CD4-positive, alpha-beta T cell treated with Interleukin-1 beta for 1 hour (primary cell): ENCODE measurements around the gene SPRR5.

Experiments used
- DNase-seq, 2 donors: peaks; one replicate each; pipeline ENCODE4 v3.0.0-alpha.2; 2020 to 2022

The SPRR5 gene

DNA sequence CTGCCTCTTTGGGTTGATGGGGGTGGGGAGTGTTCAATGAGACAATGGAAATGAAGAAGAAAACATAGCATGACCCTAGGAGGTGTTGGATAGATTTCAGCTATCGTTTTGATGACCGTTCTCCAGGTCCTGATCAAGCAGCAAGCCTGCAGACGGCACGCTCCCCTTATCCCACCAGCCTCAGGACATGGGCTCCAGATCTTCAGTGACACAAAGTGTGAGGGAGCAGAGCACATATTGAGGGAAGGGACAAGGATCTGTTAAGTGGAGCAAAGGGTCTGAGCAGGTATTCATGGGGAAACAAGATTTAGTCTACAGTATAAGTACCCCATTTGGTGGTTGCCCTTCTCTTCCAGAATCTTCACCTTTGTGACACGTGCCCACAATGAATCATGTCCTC, 4.7 kb downstream of the SPRR5 start:
- DNase-seq: no peak

DNA sequence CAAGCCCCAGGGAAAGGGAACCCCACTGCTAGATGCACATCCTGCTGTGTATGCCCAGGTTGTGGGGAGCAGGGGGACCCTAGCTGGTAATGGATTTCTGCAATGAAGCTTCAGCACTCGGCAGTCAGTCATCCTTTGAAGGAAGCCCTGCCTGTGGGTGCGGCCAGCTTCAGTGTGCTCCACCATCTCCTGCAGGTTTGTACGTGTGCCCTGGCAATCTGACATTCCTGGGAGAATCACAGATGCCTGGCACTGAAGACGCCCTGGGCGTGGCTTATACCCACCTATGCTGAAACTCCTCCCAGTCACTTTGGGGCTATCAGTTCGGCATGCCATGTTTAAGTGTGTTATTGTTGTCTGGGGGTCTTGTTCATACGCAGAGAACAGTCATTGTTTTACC, 6.8 kb downstream of the SPRR5 start:
- no peak for DNase-seq

DNA sequence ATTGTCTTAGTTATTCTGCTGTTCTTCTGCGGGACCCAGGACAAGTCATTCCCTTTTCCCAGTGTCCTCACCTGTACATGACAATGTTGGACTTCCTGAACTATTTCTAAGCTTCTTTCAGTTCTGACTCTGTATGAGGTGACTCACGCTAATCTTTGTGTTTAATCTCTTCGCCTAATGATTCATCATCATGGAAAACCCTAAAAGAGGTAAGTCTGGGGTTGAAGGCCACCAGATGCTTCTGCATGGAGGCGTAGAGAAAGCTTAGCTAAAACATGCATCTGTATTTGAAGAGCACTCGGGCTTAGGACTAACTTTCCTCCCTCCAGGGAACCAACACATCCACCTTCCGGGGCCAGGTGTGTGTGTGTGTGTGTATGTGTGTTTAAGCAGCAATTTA, 7.4 kb downstream of the SPRR5 start:
- DNase-seq: no peak

DNA sequence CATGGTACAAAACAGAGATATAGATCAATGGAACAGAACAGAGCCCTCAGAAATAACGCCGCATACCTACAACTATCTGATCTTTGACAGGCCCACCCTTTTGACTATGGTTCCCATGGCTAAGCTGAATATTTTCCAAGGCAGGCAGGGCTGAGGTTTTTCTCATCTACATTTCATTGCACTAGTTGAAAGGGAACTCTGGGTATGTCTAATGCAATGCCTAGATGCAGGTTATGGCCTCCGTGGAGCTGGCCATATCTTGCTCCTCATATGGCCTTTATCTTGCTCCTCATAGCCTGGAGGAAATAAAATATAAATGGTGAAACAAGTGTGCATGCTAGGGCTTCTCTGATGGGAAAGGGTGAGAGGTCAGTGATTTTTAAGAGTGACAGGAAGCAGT, 10.6 kb downstream of the SPRR5 start:
- DNase-seq: no peak

DNA sequence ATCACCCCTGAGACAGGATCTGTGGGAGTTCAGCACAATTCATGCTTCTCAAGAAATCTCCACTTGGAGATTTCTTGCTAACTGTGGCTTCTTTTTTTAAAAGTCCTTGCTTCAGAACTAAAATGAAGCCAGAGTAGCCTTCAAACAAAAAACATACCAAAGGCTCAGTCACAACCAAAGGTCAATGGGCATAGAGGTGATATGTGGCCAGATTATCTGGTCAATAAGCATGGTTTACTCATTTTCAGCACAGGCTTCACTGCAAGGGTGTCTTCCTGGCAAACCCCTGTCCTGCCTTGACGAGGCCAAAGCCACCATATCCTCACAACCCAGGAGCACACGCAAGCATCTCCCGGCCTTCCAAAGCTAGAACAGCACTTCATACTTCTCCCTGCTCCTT, 12.3 kb downstream of the SPRR5 start:
- no peak for DNase-seq

DNA sequence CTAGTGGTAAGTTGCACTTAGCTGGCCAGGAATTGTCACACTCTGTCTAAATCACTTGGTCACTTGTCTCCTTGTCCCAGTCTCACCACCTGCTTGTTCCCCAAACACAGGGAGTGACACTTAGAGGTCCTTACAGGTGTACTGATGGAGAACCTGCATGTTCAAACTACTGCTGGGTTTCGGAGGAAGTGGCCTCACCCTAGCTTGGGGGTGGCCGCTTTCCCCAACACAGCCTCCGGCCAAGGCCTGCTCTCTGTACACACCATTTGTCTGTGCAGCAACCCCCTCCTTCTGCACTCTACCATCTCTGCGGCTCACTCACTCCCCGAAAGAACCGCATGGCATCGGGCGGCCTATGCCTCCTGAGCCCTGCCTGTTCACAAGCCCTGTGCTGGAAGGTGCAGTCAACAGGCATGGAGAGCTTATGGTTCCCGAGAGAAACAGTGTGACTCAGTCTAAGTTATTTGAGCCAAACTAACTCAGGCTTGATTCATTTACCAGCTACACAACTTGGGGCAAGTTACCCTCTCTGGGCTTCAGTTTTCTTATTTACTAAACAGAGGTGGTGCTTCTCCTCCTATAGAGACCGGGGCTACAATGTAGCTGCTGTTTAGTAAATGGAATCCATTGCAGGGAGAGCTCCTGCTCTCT, 12.9 kb downstream of the SPRR5 start:
- no peak for DNase-seq

DNA sequence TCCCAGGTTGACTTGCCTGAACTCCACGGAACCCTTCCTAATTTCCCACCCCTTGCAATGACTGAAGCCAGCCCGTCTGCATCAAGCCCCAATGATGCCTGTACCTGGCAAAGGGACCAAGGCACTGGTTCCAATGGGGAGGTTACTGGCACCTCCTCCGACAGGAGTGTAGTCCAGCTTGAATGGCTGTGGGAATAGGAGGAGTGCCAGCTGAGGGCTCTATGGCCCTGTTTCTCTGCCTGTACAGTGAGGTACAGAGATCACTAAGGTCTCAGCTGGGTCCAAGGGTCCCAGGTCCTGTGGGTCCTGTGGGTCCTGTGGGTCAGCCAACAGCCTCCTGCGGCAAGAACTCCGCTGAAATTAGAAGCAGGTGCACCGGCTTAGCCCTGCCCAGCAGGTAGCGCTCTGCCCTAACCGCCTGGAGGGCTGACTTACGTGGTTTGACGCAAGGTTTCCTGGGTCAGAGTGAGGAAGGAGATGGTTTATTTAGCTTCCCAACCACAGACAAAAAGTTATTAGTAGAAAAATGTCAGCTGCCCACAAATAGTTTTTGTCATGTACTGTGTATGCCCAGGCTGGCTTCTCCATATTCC, 13.5 kb downstream of the SPRR5 start:
- no peak for DNase-seq

DNA sequence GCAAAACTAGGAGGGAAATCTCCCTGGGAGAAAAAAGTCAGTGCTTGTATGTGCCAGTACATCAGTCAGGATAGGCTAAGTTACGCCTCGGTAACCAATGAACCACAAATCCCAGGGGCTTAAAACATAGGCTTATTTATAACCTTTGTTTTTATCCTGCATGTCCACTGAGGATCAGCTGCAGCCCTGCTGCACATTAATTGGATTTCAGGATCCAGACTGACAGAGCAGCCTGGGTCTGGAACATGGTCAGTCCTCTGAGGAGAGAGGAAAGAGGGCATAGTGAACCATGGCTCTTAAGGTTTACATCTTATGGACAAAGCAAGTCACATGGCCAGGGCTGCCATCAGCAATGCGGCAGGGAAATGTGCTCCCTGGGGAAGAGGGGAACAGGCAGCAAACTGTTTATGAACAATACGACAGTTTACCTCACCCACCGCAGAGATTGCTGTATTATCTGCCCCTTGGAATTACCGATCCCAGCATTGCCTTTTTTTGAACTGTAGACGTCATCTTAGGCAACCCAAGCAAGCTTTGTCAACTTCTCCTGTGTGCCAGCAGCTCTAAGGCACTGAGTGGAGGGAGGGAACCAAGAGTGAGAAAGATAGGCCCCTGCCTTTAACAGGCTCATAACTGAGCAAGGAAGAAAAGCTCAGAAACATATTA, 14.4 kb downstream of the SPRR5 start:
- no peak for DNase-seq

DNA sequence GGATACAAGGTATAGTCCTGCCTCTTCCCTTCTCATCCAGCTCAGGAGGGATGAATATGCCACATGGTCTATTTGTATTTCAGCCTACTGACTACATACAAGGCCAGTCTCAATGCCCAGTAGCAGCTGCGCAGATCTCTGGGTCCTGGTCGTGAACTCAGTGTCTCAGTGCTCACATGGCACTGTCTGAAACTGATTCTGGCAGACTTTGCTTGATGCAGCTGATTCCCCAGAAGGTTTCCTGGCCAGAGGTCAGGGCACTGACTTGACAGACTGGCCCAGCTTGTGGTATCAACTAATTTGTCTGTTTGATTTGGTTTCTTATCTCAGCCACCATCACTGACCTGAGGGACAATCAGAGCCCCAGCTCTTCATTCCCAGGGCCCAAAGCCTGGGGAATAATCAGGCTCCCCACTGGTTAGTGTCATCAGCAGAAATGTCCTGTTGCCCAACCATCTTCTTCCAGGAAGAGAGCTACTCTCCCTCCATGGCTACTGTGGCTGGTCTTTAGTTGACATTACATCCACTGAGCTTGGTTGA, 15.9 kb downstream of the SPRR5 start:
- DNase-seq: no peak

DNA sequence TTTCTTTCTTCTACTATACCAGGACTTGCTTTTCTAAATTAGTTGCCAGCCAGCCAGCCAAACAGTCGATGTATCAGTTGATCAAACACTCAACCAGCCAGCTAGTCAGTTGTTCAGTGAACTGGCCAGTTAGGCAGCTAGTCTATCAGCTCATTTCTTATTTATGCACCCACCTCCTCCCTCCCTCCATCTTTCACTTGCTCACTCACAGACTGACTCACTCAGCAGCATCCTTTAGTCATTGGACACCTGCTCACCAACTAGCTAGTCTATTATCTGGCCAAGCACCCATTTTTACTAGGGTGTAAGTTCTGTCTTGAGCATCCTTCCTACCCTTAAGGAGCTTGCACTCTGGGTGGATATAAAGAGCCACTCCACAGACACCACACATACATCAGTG, 17.5 kb downstream of the SPRR5 start:
- DNase-seq: no peak

DNA sequence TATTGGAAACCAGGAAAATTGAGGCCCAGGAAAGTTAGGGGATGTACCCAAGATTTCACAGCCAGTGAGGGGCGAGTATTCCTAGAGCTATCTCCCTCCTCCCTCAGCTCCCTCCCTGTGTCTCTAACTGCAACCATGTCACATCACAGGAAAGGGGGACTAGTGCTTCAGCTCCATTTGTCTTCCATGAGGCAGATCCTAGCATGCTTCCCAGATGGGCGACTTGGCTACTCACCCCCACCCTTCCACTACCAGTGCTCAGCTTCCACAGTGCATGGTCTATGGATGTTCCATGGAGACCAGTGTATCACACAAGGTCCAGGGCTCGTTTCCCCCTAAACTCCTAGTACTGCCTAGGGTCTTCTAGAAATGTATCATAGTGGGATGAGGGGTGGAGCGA, 18.8 kb downstream of the SPRR5 start:
- no peak for DNase-seq

DNA sequence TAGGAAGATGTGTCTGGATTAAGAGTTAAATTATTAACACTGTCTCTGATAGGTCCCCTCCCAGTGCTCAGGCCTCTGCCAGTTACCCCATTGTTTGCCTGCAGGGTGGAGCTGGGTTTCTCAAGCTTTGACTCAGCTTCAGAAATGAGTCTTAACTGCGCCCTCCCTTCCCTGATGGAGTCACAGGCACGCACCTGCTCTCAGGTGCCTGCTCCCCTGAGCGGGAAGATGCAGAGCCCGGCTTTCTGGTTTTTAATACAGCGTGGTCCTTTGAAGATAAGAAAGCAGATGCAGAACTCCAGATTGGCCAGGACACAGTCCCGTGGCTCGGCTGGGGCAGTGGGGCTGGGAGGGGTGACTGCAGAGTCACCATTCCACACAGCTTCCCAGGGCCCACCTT, 20.2 kb downstream of the SPRR5 start:
- DNase-seq: no peak

DNA sequence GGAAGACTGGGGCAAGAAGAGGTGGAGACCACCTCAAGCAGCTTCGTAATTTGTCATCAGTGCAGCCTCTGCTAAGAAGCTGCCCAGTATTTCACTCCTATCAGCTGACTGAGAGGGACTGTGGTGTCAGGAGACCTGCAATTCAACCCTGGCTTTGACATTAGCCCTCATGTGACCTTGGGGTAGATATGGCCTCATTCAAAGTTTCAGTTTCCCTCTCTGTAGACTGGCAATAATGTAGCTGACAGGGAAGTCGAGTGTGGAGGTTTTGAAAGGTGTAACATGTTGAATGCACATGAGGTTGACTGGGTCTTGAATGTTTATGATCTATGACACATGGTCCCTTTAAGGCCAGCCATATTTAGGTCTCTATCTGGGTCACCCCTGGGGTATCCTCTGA, 21.2 kb downstream of the SPRR5 start:
- DNase-seq: no peak

DNA sequence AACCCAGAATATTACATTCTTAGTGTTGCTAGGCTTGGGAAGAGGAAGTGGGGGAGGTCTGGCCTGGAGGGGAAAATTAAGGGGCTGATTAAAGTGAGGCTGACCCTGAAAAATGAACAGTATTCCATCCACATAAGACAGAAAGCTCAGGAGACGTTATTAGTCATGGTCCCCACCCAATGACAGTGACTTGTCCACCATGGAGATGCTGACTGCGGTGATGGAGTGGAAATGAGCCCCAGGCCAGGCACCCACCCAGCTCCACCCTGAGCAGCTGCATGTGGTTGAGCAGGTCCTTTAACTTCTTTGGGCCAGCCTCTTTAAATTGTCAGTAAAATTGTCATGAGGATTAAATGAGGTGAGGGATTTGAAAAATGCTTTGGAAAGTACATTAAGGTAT, 22.0 kb downstream of the SPRR5 start:
- DNase-seq: no peak

DNA sequence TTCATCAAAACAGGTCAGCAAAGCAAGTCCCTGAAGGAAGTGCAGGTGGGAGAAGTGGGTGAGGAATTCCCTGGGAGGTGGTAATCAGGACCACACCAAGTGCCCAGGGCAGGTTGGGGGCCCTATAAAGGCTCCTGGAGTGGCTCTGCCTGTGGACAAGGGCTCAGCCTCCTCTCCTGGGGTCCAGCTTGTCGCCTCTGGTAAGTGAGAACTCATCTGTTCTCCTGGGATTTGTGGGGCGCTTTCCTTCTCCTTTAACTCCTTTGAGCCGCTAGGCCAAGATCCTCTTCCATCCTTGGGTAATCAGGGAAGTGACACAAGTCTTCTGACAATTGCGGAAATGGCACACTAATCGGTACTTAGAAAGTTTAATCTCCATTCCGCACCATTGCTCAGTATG, 23.5 kb downstream of the SPRR5 start, which contains the start of gene SPRR4:
Gene SPRR4, plus strand, starts transcription at position 154 of the 400 bp plus-strand sequence. CDS start 1,243 bp downstream, outside the sequence.
- DNase-seq: no peak

DNA sequence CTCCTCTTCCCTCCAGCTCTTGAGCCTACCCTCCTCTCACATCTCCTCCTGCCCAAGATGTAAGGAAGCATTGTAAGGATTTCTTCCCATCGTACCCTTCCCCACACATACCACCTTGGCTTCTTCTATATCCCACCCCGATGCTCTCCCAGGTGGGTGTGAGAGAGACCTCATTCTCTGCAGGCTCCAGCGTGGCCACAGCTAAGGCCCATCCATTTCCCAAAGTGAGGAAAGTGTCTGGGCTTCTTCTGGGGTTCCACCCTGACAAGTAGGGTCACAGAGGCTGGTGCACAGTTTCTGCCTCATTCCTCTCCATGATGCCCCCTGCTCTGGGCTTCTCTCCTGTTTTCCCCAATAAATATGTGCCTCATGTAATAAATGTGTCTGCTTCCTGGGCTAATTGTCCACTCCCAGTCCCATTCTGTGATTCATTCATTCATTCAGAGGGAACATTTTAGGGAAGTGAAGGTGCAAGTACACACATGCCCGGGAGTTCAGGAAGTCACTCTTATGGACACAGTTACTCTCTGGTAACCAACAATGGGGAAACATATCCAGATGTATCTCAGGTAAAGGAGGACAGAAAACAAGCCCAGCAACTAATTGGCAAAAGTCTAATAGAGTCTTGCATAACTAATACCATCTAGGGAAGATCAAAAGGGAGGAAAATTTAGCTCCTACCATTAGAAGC, 25.3 kb downstream of the SPRR5 start:
- no peak for DNase-seq

DNA sequence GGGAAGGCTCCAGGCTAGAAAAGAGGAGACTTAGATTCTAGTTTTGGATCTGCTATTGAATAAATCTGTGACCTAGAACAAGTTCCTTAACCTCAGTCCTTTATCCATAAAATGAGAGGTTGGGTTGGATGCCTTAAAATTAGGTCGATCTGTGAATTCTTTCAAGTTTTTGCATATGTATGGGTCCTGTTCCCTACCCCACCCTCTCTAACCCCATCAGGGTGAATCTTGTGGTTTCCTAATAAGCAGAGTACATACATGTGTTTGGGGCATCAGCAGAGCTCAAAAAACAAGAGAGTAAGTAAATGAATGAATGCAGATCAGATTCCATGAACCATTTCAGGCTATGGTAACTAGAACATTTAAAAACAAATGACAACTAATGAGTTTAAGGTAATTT, 29.7 kb downstream of the SPRR5 start:
- DNase-seq: no peak

DNA sequence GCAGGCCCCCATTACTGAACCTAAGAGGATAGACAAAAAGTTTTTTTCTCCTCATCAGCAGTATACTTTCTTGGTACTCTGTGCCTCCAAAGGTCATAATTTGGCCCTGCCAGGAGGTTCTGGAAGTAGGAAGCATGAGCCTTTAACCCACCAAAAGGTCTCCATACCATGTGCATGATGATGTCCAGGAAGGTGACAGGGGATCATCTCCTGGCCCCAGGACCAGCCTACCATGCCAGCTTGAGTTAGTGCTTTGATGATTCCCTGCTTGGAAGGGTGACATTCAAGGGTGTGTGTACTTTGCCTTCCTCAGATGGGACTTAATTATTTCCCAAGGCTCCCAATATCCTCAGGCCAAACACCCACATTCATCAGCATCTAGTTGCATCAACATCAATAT, 30.6 kb downstream of the SPRR5 start:
- no peak for DNase-seq

DNA sequence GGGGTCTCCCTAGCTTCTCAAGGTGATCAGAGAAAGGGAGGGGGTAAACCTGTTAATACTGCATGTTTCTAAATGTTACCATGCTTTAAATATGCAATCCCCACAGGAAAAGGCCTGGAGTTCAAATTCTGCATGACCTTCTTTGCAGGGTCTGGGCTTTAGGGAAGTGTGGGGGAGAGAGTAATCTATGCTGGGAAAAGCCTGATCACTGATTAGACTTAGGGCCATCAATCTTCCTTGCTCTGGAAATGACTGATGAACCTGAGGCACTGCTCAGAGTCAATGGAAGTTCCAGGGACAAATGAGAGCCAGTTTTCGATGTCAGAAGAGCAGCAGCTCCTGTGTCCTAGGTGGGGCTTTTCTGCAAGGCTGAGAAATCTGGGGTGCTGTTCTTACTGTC, 33.7 kb downstream of the SPRR5 start:
- DNase-seq: no peak

DNA sequence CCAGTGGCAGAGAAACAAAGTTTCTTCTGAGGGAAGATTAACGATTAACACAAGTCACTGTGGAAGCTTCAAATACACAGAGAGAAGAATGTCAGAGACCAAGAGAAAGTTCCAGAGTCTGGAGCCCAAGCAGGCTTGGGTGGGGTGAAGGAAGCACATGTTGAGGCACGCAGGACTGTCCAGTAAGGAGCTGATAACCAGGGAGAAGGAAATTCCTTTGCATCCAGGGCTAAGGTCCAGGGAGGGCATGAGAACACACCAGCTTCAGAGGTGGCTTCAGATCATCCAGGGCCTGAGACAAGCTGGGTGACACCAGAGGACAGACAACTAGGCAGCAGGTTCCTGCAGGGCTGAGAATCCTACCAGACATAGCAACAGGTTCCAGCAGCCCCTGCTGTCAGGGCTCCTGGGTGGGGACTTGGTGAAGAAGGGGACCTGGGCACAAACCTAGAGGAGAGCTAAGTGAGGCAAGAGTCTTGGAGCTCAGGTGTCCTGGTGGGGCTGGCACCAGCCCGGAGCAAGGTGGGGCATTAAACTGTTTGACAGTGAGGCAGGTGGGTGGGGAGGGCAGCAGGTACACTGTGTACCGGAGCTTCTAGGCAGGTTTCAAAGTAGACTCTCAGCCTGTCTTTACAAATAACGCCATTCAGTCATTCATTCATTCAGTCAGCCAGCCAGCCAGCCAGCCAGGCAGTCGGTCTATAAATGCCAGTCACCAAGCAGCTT, 34.3 kb downstream of the SPRR5 start:
- DNase-seq: no peak

DNA sequence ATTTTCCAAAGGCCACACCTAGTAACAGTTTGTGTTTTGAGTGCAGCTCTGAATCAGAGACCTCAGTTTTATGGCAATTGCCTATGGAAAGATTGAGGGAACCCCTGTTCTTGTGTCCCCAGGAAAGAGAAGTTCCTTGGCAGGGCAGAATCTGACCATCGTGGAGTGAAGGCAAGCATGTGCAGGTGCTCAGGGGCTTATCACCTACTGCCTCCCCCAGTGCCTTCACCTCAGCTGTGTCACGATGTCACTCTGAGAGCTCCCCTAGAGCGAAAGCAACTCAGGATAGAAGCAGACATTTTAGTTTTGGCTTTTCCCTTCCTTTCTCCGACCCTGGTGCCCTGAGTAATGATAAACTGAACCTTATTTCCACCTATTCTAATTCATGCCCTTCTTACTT, 35.1 kb downstream of the SPRR5 start:
- no peak for DNase-seq

DNA sequence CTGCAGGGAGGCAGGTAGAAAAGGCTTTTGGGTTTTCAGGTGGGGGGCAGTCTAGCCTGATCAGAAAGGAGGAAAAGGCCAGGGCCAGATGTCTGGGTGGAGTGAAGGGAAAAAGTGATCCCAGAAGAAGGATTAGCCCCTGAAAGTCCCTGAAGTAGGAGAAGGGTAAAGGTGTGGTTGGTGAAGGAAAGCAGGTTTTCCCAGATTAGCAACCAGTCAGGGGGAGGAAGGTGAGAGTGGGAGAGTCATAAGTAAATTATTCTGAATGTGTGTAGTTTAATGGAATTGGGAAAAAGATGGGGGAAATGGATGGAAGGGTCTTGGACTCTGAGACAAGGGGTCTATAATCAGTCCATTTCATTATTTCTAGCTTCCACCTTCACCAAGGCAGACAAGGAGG, 36.2 kb downstream of the SPRR5 start:
- DNase-seq: no peak

DNA sequence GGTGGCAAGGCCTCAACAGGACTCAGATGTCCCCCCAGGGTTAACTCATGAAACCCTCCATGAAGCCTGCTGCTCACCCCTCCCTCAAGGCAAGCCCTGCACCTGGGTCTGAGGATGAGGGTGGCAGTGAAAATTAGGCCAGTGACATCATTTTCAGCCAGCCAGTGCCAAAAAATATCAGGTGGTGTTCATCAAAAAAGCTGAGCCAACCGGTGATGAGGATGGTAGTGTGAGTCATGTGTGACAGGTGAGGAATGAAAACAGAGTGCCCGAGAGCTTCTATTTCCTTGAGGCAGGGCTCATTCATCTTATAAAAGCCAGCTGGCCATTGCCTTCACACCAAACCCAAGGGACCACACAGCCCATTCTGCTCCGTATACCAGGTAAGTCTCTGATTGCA, 36.7 kb downstream of the SPRR5 start, which contains the start of gene SPRR1A:
Gene SPRR1A, plus strand, starts transcription at position 339 of the 400 bp plus-strand sequence. CDS start 1,150 bp downstream, outside the sequence.
- no peak for DNase-seq
